HepG2 (cell line): Measurements from ENCODE around the gene KRTAP1-5. TPM values are rescaled to one million over a fixed set of nuclear protein-coding genes. Genes with fewer than 3 reads are reported as not detected.

ENCODE experiments used
- AGO2 ChIP-seq: fragments of 200-400 bp; formaldehyde crosslinking; optimal IDR thresholded peaks from 2 replicates; pipeline ENCODE3; 2017; ENCODE audit warnings: mild to moderate bottlenecking, low read depth, low read length, moderate library complexity
- CBFB ChIP-seq: sonication (generic); formaldehyde crosslinking; IDR thresholded peaks from 2 replicates; pipeline ENCODE4 v1.4.0; 2020; ENCODE audit warnings: missing genetic modification reagents
- FIP1L1 ChIP-seq: fragments of 200-400 bp; formaldehyde crosslinking; IDR thresholded peaks from 2 replicates; pipeline ENCODE4 v1.6.1; 2018; ENCODE audit warnings: low read depth, mild to moderate bottlenecking, low read length, moderate library complexity, borderline replicate concordance; ENCODE audit not compliant: insufficient read depth
- GRHL1 ChIP-seq: sonication (generic); formaldehyde crosslinking; conservative IDR thresholded peaks from 2 replicates; pipeline ENCODE4 v1.8.0; 2022; ENCODE audit warnings: missing genetic modification reagents
- HNRNPLL ChIP-seq: fragments of 200-400 bp; formaldehyde crosslinking; IDR thresholded peaks from 2 replicates; pipeline ENCODE4 v1.6.1; 2017; ENCODE audit warnings: mild to moderate bottlenecking, low read depth, low read length; ENCODE audit not compliant: poor library complexity, severe bottlenecking
- JUN ChIP-seq: sonication (generic); formaldehyde crosslinking; IDR thresholded peaks from 2 replicates; pipeline ENCODE4 v1.4.0; 2020; ENCODE audit warnings: mild to moderate bottlenecking, missing genetic modification reagents
- KDM6A ChIP-seq: IDR thresholded peaks from 2 replicates; pipeline ENCODE4 v1.6.1; 2016; ENCODE audit warnings: low read depth
- KMT2B ChIP-seq: IDR thresholded peaks from 2 replicates; pipeline ENCODE4 v1.6.1; 2016; ENCODE audit warnings: missing genetic modification reagents, missing compliant biosample characterization
- PAWR ChIP-seq: sonication (generic); formaldehyde crosslinking; IDR thresholded peaks from 2 replicates; pipeline ENCODE4 v1.4.0; 2020; ENCODE audit warnings: missing genetic modification reagents, mild to moderate bottlenecking, borderline replicate concordance
- SRF ChIP-seq: IDR thresholded peaks from 2 replicates; pipeline ENCODE4 v1.6.1; 2011; ENCODE audit warnings: mild to moderate bottlenecking, low read depth, low read length, moderate library complexity
- SRY ChIP-seq: sonication (generic); formaldehyde crosslinking; IDR thresholded peaks from 2 replicates; pipeline ENCODE4 v1.8.0; 2022; ENCODE audit warnings: mild to moderate bottlenecking, missing genetic modification reagents
- U2AF2 ChIP-seq: fragments of 200-400 bp; formaldehyde crosslinking; IDR thresholded peaks from 2 replicates; pipeline ENCODE4 v1.6.1; 2017; ENCODE audit warnings: low read depth, mild to moderate bottlenecking, low read length
- ZBTB33 ChIP-seq: sonication (generic); formaldehyde crosslinking; IDR thresholded peaks from 2 replicates; pipeline ENCODE4 v1.4.0; 2020; ENCODE audit warnings: missing genetic modification reagents
- ZFP36 ChIP-seq: fragments of 150-350 bp; IDR thresholded peaks from 2 replicates; pipeline ENCODE4 v1.6.1; 2018; ENCODE audit warnings: borderline replicate concordance, low read length, low read depth; ENCODE audit not compliant: partially characterized antibody
- ZFP41 ChIP-seq: sonication (generic); formaldehyde crosslinking; IDR thresholded peaks from 2 replicates; pipeline ENCODE4 v1.4.0; 2020; ENCODE audit warnings: mild to moderate bottlenecking, missing genetic modification reagents, borderline replicate concordance
- ZFP62 ChIP-seq: sonication (generic); formaldehyde crosslinking; IDR thresholded peaks from 2 replicates; pipeline ENCODE4 v1.4.0; 2020; ENCODE audit warnings: missing genetic modification reagents
- ZNF362 ChIP-seq: sonication (generic); formaldehyde crosslinking; IDR thresholded peaks from 2 replicates; pipeline ENCODE4 v1.4.0; 2020; ENCODE audit warnings: missing genetic modification reagents, mild to moderate bottlenecking, borderline replicate concordance
- ZNF441 ChIP-seq: sonication (generic); formaldehyde crosslinking; IDR thresholded peaks from 2 replicates; pipeline ENCODE4 v1.7.0; 2021; ENCODE audit warnings: missing genetic modification reagents, borderline replicate concordance
- ZNF644 ChIP-seq: IDR thresholded peaks from 2 replicates; pipeline ENCODE4 v1.6.1; 2016; ENCODE audit warnings: low read depth
- ZNF704 ChIP-seq: sonication (generic); formaldehyde crosslinking; IDR thresholded peaks from 2 replicates; pipeline ENCODE4 v1.8.1; 2023; ENCODE audit warnings: mild to moderate bottlenecking, inconsistent platforms, moderate library complexity, missing genetic modification reagents, borderline replicate concordance
- ZNF790 ChIP-seq: sonication (generic); formaldehyde crosslinking; IDR thresholded peaks from 2 replicates; pipeline ENCODE4 v1.8.0; 2022; ENCODE audit warnings: missing genetic modification reagents, mild to moderate bottlenecking, borderline replicate concordance
- ZSCAN20 ChIP-seq: sonication (generic); formaldehyde crosslinking; IDR thresholded peaks from 2 replicates; pipeline ENCODE4 v1.4.0; 2020; ENCODE audit warnings: missing genetic modification reagents, mild to moderate bottlenecking, borderline replicate concordance
- polyA plus RNA-seq, 8 experiments: library from polyadenylated mRNA; depleted of rRNA in 3 of 8; stranded (reverse) in 7 of 8; unstranded in 1 of 8; fragments of >200 nt; fragmentation: Illumina TruSeq in 4 of 8; extraction: Trizol in 4 of 8; gene quantifications; 2 replicates each; pipeline versions ENCODE4 v1.2.1 to v1.2.3, GENCODE V29; 2011 to 2016; ENCODE audit warnings: low read depth in 4 of 8, missing spikeins in 1 of 8, mixed read lengths in 1 of 8; ENCODE audit not compliant: insufficient read depth in 1 of 8
- total RNA-seq, 5 experiments: library from RNA; depleted of rRNA; stranded (reverse); fragments of >200 nt; fragmentation: Illumina TruSeq; extraction: Trizol; gene quantifications; 2 replicates each; pipeline ENCODE4 v1.2.3, GENCODE V29; 2016; ENCODE audit warnings: low read depth in 1 of 5

KRTAP1-5 gene
- total and polyA plus RNA-seq, 2 of the 13 experiments (the other 11 are each of a cell fraction or from before 2014, with no cell fraction given) = 0.09 TPM; not detected in 1

- TF ChIP-seq FIP1L1 = no peak
- no peak for TF ChIP-seq ZNF704 (CRISPR knock-in tag)
- no peak for TF ChIP-seq SRF
- TF ChIP-seq ZSCAN20 = no peak
- no peak for TF ChIP-seq AGO2
- no peak for TF ChIP-seq ZNF441 (CRISPR knock-in tag)
- no peak for TF ChIP-seq ZFP41 (CRISPR knock-in tag)
- TF ChIP-seq ZFP62 (CRISPR knock-in tag) = no peak
- no peak for TF ChIP-seq SRY (CRISPR knock-in tag)
- no peak for TF ChIP-seq GRHL1
- peak; percentile 58; the same call in 1 of the 2 replicates for TF ChIP-seq KDM6A (CRISPR knock-in tag)
- peak; percentile 83; the same call in 1 of the 2 replicates for TF ChIP-seq CBFB (CRISPR knock-in tag)
- TF ChIP-seq ZNF362 = no peak
- TF ChIP-seq ZNF644 (CRISPR knock-in tag) = peak; percentile 32; the same call in 1 of the 2 replicates
- TF ChIP-seq ZFP36 = no peak
- TF ChIP-seq HNRNPLL = no peak
- no peak for TF ChIP-seq U2AF2
- no peak for TF ChIP-seq KMT2B
- no peak for TF ChIP-seq JUN (CRISPR knock-in tag)
- TF ChIP-seq PAWR (CRISPR knock-in tag) = no peak
- TF ChIP-seq ZNF790 (CRISPR knock-in tag) = no peak
- TF ChIP-seq ZBTB33 (CRISPR knock-in tag) = no peak
Observed at GRCh38 chr17:41009301-41009760, 17.7 kb downstream of the KRTAP1-5 start (continued).
